B cell (primary cell): Measurements from ENCODE around the gene GABRB2.

Experiments
- EZH2 ChIP-seq: IDR thresholded peaks from 2 replicates; pipeline ENCODE4 v1.6.1; 2012; ENCODE audit warnings: borderline replicate concordance, low read depth, mild to moderate bottlenecking, moderate library complexity, low read length; ENCODE audit not compliant: insufficient read depth, poor library complexity, severe bottlenecking
- TF ChIP-seq, protein P1 (sequence below): fragments of 200-600 bp; IDR thresholded peaks from one replicate; pipeline ENCODE4 v1.8.0; 2022; ENCODE audit warnings: antibody characterized with exemption, mild to moderate bottlenecking

DNA sequence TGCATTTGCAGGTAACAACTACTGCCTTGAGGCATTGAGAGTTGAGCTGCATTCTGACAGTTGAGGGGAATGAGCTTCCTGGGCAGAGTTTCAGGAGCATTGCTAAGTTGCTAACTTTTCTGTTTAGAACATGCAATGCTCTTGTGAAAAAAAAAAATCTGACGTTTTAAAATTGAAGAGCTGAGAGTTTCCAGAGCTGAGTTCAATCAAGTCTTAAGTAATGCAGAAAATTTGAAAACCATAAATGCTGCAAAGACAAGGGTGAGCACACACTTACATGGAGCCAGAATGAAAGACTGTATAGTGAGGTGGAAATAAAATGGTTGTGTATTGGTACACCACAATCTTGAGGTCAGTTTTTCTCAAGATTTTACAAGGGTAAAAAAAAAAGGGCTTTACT lies 166.0 kb downstream of the GABRB2 start:
- TF ChIP-seq, protein P1, sequence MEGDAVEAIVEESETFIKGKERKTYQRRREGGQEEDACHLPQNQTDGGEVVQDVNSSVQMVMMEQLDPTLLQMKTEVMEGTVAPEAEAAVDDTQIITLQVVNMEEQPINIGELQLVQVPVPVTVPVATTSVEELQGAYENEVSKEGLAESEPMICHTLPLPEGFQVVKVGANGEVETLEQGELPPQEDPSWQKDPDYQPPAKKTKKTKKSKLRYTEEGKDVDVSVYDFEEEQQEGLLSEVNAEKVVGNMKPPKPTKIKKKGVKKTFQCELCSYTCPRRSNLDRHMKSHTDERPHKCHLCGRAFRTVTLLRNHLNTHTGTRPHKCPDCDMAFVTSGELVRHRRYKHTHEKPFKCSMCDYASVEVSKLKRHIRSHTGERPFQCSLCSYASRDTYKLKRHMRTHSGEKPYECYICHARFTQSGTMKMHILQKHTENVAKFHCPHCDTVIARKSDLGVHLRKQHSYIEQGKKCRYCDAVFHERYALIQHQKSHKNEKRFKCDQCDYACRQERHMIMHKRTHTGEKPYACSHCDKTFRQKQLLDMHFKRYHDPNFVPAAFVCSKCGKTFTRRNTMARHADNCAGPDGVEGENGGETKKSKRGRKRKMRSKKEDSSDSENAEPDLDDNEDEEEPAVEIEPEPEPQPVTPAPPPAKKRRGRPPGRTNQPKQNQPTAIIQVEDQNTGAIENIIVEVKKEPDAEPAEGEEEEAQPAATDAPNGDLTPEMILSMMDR: no peak
- no peak for TF ChIP-seq EZH2
